Loucy (cell line): ENCODE data around the gene PROSER2.

ENCODE experiments used
- H2AFZ ChIP-seq: fragments of 200-600 bp; sonication (generic); 2 replicates; pipeline ENCODE4 v1.6.0; 2016; ENCODE audit warnings: antibody characterized with exemption, mild to moderate bottlenecking, low read length, moderate library complexity
- H3F3A ChIP-seq: fragments of 200-600 bp; 2 replicates; pipeline ENCODE4 v1.6.0; 2016; ENCODE audit warnings: antibody characterized with exemption, low read depth, mild to moderate bottlenecking
- H3K27me3 ChIP-seq: fragments of 200-600 bp; sonication (generic); 2 replicates; pipeline ENCODE4 v1.6.1; 2014; ENCODE audit warnings: low read length, mild to moderate bottlenecking; ENCODE audit not compliant: insufficient read depth, poor library complexity, severe bottlenecking
- H3K36me3 ChIP-seq: fragments of 200-600 bp; sonication (generic); 2 replicates; pipeline ENCODE4 v1.6.1; 2016; ENCODE audit warnings: low read length; ENCODE audit not compliant: insufficient read depth
- H3K4me1 ChIP-seq: fragments of 200-600 bp; sonication (generic); 2 replicates; pipeline ENCODE4 v1.5.1; 2014; ENCODE audit warnings: low read length, mild to moderate bottlenecking; ENCODE audit not compliant: insufficient read depth, poor library complexity, severe bottlenecking
- H3K4me2 ChIP-seq: fragments of 200-600 bp; sonication (generic); 2 replicates; pipeline ENCODE4 v1.6.0; 2014; ENCODE audit warnings: antibody characterized with exemption, low read length, low read depth, mild to moderate bottlenecking; ENCODE audit not compliant: poor library complexity, severe bottlenecking
- H3K4me3 ChIP-seq: fragments of 200-600 bp; sonication (generic); 2 replicates; pipeline ENCODE4 v1.5.1; 2014; ENCODE audit warnings: low read length, mild to moderate bottlenecking, mixed read lengths; ENCODE audit not compliant: poor library complexity, severe bottlenecking
- H3K79me2 ChIP-seq: fragments of 200-600 bp; sonication (generic); 2 replicates; pipeline ENCODE4 v1.6.1; 2014; ENCODE audit warnings: low read length; ENCODE audit not compliant: insufficient read depth
- H3K9ac ChIP-seq: fragments of 200-600 bp; sonication (generic); 2 replicates; pipeline ENCODE4 v1.6.0; 2014; ENCODE audit warnings: mild to moderate bottlenecking, low read depth, low read length, moderate library complexity; ENCODE audit not compliant: poor library complexity, severe bottlenecking
- H3K9me2 ChIP-seq: fragments of 200-600 bp; sonication (generic); replicated peaks from 2 replicates; pipeline ENCODE4 v1.6.1; 2016; ENCODE audit warnings: low read depth, low read length, mixed read lengths
- H3K9me3 ChIP-seq: fragments of 200-600 bp; sonication (generic); 2 replicates; pipeline ENCODE4 v1.6.1; 2014; ENCODE audit warnings: mild to moderate bottlenecking, antibody characterized with exemption, low read length, low read depth; ENCODE audit not compliant: insufficient read depth
- H4K20me1 ChIP-seq: fragments of 200-600 bp; sonication (generic); 2 replicates; pipeline ENCODE4 v1.6.0; 2014; ENCODE audit warnings: antibody characterized with exemption, low read length, mild to moderate bottlenecking; ENCODE audit not compliant: insufficient read depth, poor library complexity, severe bottlenecking
- CTCF ChIP-seq: fragments of 200-600 bp; sonication (generic); conservative IDR thresholded peaks from 2 replicates; pipeline ENCODE4 v1.5.1; 2014; ENCODE audit warnings: mild to moderate bottlenecking, antibody characterized with exemption, low read length
- EZH2phosphoT487 ChIP-seq: fragments of 200-600 bp; IDR thresholded peaks from 2 replicates; pipeline ENCODE4 v1.6.1; 2018; ENCODE audit warnings: antibody characterized with exemption, mild to moderate bottlenecking, moderate library complexity, borderline replicate concordance

The PROSER2 gene

GRCh38 chr10:11854301-11854700 lies 31.1 kb downstream of the PROSER2 start:
- H3K79me2 ChIP-seq: peaks cover 62% of the 10 kb centered on the region; the same call in 1 of the 2 replicates
- no peak for TF ChIP-seq CTCF
- no peak for TF ChIP-seq EZH2phosphoT487
- H2AFZ ChIP-seq: no peak overlapping the region

GRCh38 chr10:11856089-11856488 lies 32.9 kb downstream of the PROSER2 start:
- Histone ChIP-seq H3K4me3 (peak overlapping the region; percentile 41), H3K4me1 (peaks cover 10% of the 10 kb centered on the region), H3K27me3 (no peaks in the 10 kb centered on the region), H3K36me3 (no peaks in the 10 kb centered on the region), H3K9me2 (no peaks in the 10 kb centered on the region), H2AFZ (no peak overlapping the region), H3K9me3 (no peaks in the 10 kb centered on the region), H3F3A (no peaks in the 10 kb centered on the region), H4K20me1 (no peaks in the 10 kb centered on the region), H3K79me2 (peaks cover 78% of the 10 kb centered on the region; the same call in 1 of the 2 replicates), H3K4me2 (peak overlapping the region; percentile 42), H3K9ac (no peak overlapping the region)
- TF ChIP-seq EZH2phosphoT487 (no peak), CTCF (no peak)

More at GRCh38 chr10:11854301-11854700, 31.1 kb downstream of the PROSER2 start:
- peak overlapping the region; percentile 71 for H3K4me3 ChIP-seq
- peak overlapping the region; percentile 45 for H3K9ac ChIP-seq
- H3K9me3 ChIP-seq: no peaks in the 10 kb centered on the region
- no peaks in the 10 kb centered on the region for H3F3A ChIP-seq
- no peaks in the 10 kb centered on the region for H3K36me3 ChIP-seq
- no peaks in the 10 kb centered on the region for H4K20me1 ChIP-seq
- H3K9me2 ChIP-seq: no peaks in the 10 kb centered on the region
- peaks cover 27% of the 10 kb centered on the region for H3K4me1 ChIP-seq
- H3K27me3 ChIP-seq: no peaks in the 10 kb centered on the region
- peak overlapping the region; percentile 77 for H3K4me2 ChIP-seq

GRCh38 chr10:11856678-11857077 lies 33.5 kb downstream of the PROSER2 start:
- Histone ChIP-seq H4K20me1 (no peaks in the 10 kb centered on the region), H3K9me3 (no peaks in the 10 kb centered on the region), H3K4me3 (no peak overlapping the region), H3K9me2 (no peaks in the 10 kb centered on the region), H3K4me2 (peak overlapping the region; percentile 42), H3K79me2 (peaks cover 84% of the 10 kb centered on the region; the same call in 1 of the 2 replicates), H2AFZ (no peak overlapping the region), H3F3A (no peaks in the 10 kb centered on the region), H3K36me3 (no peaks in the 10 kb centered on the region; the same call in 1 of the 2 replicates), H3K4me1 (peaks cover 10% of the 10 kb centered on the region), H3K9ac (no peak overlapping the region), H3K27me3 (no peaks in the 10 kb centered on the region)
- TF ChIP-seq CTCF (no peak), EZH2phosphoT487 (no peak)
